Fibroblast of skin of right quadriceps (primary cell): ENCODE results near the gene WDFY4.

Experiments
- DNase-seq: peaks from one replicate; pipeline ENCODE4 v3.0.0-alpha.2; 2013

WDFY4 gene

GRCh38 chr10:48722153-48723145 is 37.8 kb downstream of the WDFY4 start:
- no peak for DNase-seq

- no peak for DNase-seq
These were observed 39.5 kb downstream of the WDFY4 start for GRCh38 chr10:48724127-48724526.

- DNase-seq, result no peak
These were observed 41.0 kb downstream of the WDFY4 start for GRCh38 chr10:48725708-48726107.

GRCh38 chr10:48727866-48728265 is 43.2 kb downstream of the WDFY4 start:
- no peak for DNase-seq

- DNase-seq, result no peak
These were observed 44.5 kb downstream of the WDFY4 start for GRCh38 chr10:48729222-48729621.

- DNase-seq, result no peak
These were observed 45.3 kb downstream of the WDFY4 start for GRCh38 chr10:48729941-48730457.

- no peak for DNase-seq
These were observed 46.5 kb downstream of the WDFY4 start for GRCh38 chr10:48731141-48731540.

GRCh38 chr10:48731654-48732053 is 47.0 kb downstream of the WDFY4 start:
- no peak for DNase-seq

GRCh38 chr10:48733329-48733728 is 48.7 kb downstream of the WDFY4 start:
- DNase-seq, result no peak

- DNase-seq, result no peak
These were observed 51.2 kb downstream of the WDFY4 start for GRCh38 chr10:48735836-48736390.

GRCh38 chr10:48736596-48736995 is 51.9 kb downstream of the WDFY4 start:
- no peak for DNase-seq

- DNase-seq, result no peak
These were observed 53.2 kb downstream of the WDFY4 start for GRCh38 chr10:48737886-48738285.

GRCh38 chr10:48739170-48739569 is 54.5 kb downstream of the WDFY4 start:
- DNase-seq, result no peak

GRCh38 chr10:48740015-48740707 is 55.5 kb downstream of the WDFY4 start:
- DNase-seq, result no peak

- DNase-seq, result no peak
These were observed 56.3 kb downstream of the WDFY4 start for GRCh38 chr10:48740988-48741387.

GRCh38 chr10:48742891-48743860 is 58.5 kb downstream of the WDFY4 start:
- DNase-seq, result no peak

- no peak for DNase-seq
These were observed 59.9 kb downstream of the WDFY4 start for GRCh38 chr10:48744587-48744986.

GRCh38 chr10:48745662-48746245 is 61.1 kb downstream of the WDFY4 start:
- no peak for DNase-seq

- DNase-seq, result no peak
These were observed 63.9 kb downstream of the WDFY4 start for GRCh38 chr10:48748573-48748972.

GRCh38 chr10:48749254-48749787 is 64.6 kb downstream of the WDFY4 start:
- DNase-seq, result no peak

- no peak for DNase-seq
These were observed 65.3 kb downstream of the WDFY4 start for GRCh38 chr10:48750019-48750418.

GRCh38 chr10:48750991-48751390 is 66.3 kb downstream of the WDFY4 start:
- DNase-seq, result no peak
